ENCODE data around the gene CSH2.
"Not testable (repeated sequence)": the region's sequence is repeated elsewhere in the genome, so short reads cannot be mapped to it uniquely, and the experiment has no call there.

DNA sequence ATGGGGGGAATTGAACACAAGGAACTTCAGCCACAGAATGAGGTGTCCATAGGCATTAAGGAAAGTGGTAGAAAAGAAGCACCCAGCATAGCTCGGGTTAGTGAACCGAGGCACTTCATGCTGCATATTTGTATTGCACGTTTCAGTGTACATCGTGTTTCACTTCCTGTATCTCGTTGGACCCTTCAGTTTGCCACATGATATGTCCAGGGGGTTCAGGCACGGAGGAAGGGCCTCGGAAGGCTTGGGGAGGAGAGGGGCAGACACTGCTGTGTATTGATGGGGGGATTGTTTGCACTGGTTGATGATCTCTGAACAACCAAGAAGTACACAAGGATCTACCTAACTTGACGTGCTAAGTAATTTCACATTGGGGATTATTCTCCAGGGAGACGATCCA lies 48.9 kb upstream of the CSH2 start:
- TF ChIP-seq PPARA (CRISPR knock-in tag; IDR thresholded peaks at IDR 0.05; ENCODE audit: borderline replicate concordance); RARB (CRISPR knock-in tag; IDR thresholded peaks at IDR 0.05); ZFP30 (CRISPR knock-in tag; IDR thresholded peaks at IDR 0.05); ZNF8 (CRISPR knock-in tag; IDR thresholded peaks at IDR 0.05); TCF4 (CRISPR knock-in tag; IDR thresholded peaks at IDR 0.05; ENCODE audit: borderline replicate concordance); ZNF565 (CRISPR knock-in tag; conservative IDR thresholded peaks at IDR 0.05; ENCODE audit: low read depth): not testable (repeated sequence)
- TF ChIP-seq, protein P1, sequence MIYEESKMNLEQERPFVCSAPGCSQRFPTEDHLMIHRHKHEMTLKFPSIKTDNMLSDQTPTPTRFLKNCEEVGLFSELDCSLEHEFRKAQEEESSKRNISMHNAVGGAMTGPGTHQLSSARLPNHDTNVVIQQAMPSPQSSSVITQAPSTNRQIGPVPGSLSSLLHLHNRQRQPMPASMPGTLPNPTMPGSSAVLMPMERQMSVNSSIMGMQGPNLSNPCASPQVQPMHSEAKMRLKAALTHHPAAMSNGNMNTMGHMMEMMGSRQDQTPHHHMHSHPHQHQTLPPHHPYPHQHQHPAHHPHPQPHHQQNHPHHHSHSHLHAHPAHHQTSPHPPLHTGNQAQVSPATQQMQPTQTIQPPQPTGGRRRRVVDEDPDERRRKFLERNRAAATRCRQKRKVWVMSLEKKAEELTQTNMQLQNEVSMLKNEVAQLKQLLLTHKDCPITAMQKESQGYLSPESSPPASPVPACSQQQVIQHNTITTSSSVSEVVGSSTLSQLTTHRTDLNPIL (CRISPR knock-in tag; IDR thresholded peaks at IDR 0.05; ENCODE audit: low read depth): not testable (repeated sequence)
- TF ChIP-seq, protein P2, sequence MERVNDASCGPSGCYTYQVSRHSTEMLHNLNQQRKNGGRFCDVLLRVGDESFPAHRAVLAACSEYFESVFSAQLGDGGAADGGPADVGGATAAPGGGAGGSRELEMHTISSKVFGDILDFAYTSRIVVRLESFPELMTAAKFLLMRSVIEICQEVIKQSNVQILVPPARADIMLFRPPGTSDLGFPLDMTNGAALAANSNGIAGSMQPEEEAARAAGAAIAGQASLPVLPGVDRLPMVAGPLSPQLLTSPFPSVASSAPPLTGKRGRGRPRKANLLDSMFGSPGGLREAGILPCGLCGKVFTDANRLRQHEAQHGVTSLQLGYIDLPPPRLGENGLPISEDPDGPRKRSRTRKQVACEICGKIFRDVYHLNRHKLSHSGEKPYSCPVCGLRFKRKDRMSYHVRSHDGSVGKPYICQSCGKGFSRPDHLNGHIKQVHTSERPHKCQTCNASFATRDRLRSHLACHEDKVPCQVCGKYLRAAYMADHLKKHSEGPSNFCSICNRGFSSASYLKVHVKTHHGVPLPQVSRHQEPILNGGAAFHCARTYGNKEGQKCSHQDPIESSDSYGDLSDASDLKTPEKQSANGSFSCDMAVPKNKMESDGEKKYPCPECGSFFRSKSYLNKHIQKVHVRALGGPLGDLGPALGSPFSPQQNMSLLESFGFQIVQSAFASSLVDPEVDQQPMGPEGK (CRISPR knock-in tag; IDR thresholded peaks at IDR 0.05; ENCODE audit: borderline replicate concordance): not testable (repeated sequence)
- TF ChIP-seq, protein P3, sequence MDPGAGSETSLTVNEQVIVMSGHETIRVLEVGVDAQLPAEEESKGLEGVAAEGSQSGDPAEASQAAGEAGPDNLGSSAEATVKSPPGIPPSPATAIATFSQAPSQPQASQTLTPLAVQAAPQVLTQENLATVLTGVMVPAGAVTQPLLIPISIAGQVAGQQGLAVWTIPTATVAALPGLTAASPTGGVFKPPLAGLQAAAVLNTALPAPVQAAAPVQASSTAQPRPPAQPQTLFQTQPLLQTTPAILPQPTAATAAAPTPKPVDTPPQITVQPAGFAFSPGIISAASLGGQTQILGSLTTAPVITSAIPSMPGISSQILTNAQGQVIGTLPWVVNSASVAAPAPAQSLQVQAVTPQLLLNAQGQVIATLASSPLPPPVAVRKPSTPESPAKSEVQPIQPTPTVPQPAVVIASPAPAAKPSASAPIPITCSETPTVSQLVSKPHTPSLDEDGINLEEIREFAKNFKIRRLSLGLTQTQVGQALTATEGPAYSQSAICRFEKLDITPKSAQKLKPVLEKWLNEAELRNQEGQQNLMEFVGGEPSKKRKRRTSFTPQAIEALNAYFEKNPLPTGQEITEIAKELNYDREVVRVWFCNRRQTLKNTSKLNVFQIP (CRISPR knock-in tag; IDR thresholded peaks at IDR 0.05; ENCODE audit: borderline replicate concordance, low read depth): not testable (repeated sequence)
